Lung (tissue), 12 donors: ENCODE results near the gene CAMKMT. TPM values are rescaled to one million over a fixed set of nuclear protein-coding genes. Genes with fewer than 3 reads are reported as not detected.
"Not testable (repeated sequence)": the region's sequence is repeated elsewhere in the genome, so short reads cannot be mapped to it uniquely, and the experiment has no call there.

Experiments used
- ATAC-seq: fragments of 200-7000 bp; cut with Tn5 transposase; one replicate; pipeline ENCODE4 v1.9.1; 2020; ENCODE audit warnings: moderate number of reproducible peaks; ENCODE audit not compliant: insufficient read depth, low FRiP score
- DNase-seq, 3 donors: peaks; one replicate each; pipeline ENCODE4 v3.0.0-alpha.2; 2013 to 2017
- H3K27ac ChIP-seq, 2 donors: one replicate each; pipeline ENCODE4 v1.5.1; 2013; ENCODE audit warnings: mild to moderate bottlenecking in 2 of 2, moderate library complexity in 2 of 2, control low read depth in 1 of 2, inconsistent platforms in 1 of 2, low read depth in 1 of 2, low read length in 1 of 2
- H3K27me3 ChIP-seq, 3 donors: one replicate each; pipeline ENCODE4 v1.5.1; 2013; ENCODE audit warnings: low read length in 2 of 3; ENCODE audit not compliant: control insufficient read depth in 3 of 3, insufficient read depth in 3 of 3
- H3K36me3 ChIP-seq, 4 donors: one replicate each; pipeline ENCODE4 v1.5.1; 2013; ENCODE audit warnings: low read length in 4 of 4, mild to moderate bottlenecking in 1 of 4, moderate library complexity in 1 of 4; ENCODE audit not compliant: control insufficient read depth in 4 of 4, insufficient read depth in 4 of 4
- H3K4me1 ChIP-seq, 5 donors: one replicate each; pipeline ENCODE4 v1.5.1; 2013; ENCODE audit warnings: low read length in 5 of 5, mild to moderate bottlenecking in 2 of 5, moderate library complexity in 1 of 5; ENCODE audit not compliant: control insufficient read depth in 5 of 5, insufficient read depth in 5 of 5
- H3K4me3 ChIP-seq: one replicate; pipeline ENCODE4 v1.5.1; 2013; ENCODE audit warnings: mild to moderate bottlenecking, control low read depth, moderate library complexity
- H3K9ac ChIP-seq, 2 donors: one replicate each; pipeline ENCODE4 v1.5.1; 2013; ENCODE audit warnings: low read length in 2 of 2, control low read depth in 1 of 2; ENCODE audit not compliant: insufficient read depth in 1 of 2
- H3K9me3 ChIP-seq, 4 donors: one replicate each; pipeline ENCODE4 v1.5.1; 2013; ENCODE audit warnings: low read length in 3 of 4, mild to moderate bottlenecking in 1 of 4, moderate library complexity in 1 of 4; ENCODE audit not compliant: control insufficient read depth in 4 of 4, insufficient read depth in 3 of 4
- WGBS, 2 donors: extraction: QIAGEN DNeasy Blood & Tissue Kit; methylation state at CpG; one replicate each; pipeline ENCODE4 v1.1.7; 2013; 5-methylcytosine and 5-hydroxymethylcytosine counted together
- polyA plus RNA-seq, 2 donors: library from polyadenylated mRNA; stranded (reverse); fragments of 200-250 nt; gene quantifications; one replicate each; pipeline ENCODE4 v1.2.1, GENCODE V29; 2013
- total RNA-seq, 2 donors: library from RNA; depleted of rRNA in 1 of 2; stranded (reverse); fragments of >200 nt in 1 of 2; gene quantifications; one replicate each; pipeline ENCODE4 v1.2.1, GENCODE V29; 2014 to 2021
- TF ChIP-seq, protein P1 (sequence below): IDR thresholded peaks from 2 replicates; pipeline ENCODE4 v1.5.1; 2012; ENCODE audit warnings: mild to moderate bottlenecking; ENCODE audit errors: control extremely low read depth, extremely low read depth
- donor health status: control.
- donor health status: control.
- donor health status: Bipolar disorder and iron deficiency.
- donor health status: healthy.
- donor health status: DM: yes; HTN: yes; CAD: no.

Gene CAMKMT
- total and polyA plus RNA-seq, 4 donors: 3.6 to 19.7 (median 8.4) TPM

DNA sequence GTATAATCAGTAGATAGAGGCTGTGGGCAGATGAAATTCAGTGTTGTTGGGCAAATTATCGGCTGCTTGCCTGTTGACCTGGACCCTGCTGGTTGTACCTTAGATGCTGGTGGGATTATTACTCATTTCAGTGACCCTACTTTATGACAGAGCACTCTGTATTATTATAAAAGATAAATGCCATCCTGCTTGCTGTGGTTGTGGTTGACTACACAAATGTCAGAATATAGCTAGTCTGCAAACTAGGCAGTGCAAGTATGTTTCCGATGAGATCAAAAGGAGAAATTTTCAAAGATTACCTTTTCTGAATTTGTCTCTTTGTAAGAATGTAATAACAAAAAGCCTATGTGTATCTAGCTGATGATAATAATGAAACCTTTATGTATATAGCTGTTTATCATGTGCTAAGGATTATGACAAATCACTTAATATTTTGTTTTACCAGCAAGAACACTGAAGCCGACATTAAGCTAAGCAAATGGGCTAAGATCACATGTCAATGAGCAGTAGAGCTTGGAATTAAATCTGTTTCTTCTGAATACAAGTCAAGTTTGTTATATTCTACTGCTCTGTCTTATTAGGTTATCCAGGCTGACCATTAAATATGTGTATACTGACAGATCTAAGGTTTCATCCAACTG is 219.2 kb downstream of the CAMKMT start:
- ATAC-seq: no peak
- WGBS, 2 donors: 76 to 95% methylated on average over 3 of the region's 3 CpGs
- H3K9me3 ChIP-seq: no peaks in the 10 kb centered on the region
- TF ChIP-seq, protein P1, sequence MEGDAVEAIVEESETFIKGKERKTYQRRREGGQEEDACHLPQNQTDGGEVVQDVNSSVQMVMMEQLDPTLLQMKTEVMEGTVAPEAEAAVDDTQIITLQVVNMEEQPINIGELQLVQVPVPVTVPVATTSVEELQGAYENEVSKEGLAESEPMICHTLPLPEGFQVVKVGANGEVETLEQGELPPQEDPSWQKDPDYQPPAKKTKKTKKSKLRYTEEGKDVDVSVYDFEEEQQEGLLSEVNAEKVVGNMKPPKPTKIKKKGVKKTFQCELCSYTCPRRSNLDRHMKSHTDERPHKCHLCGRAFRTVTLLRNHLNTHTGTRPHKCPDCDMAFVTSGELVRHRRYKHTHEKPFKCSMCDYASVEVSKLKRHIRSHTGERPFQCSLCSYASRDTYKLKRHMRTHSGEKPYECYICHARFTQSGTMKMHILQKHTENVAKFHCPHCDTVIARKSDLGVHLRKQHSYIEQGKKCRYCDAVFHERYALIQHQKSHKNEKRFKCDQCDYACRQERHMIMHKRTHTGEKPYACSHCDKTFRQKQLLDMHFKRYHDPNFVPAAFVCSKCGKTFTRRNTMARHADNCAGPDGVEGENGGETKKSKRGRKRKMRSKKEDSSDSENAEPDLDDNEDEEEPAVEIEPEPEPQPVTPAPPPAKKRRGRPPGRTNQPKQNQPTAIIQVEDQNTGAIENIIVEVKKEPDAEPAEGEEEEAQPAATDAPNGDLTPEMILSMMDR: no peak
- DNase-seq: no peak
- no peak overlapping the region for H3K27ac ChIP-seq
- peaks cover 0 to 13% (median 0%) of the 10 kb centered on the region in 5 donors for H3K4me1 ChIP-seq
- no peaks in the 10 kb centered on the region for H3K36me3 ChIP-seq
- H3K27me3 ChIP-seq: no peaks in the 10 kb centered on the region
- H3K9ac ChIP-seq: no peak overlapping the region
- H3K4me3 ChIP-seq: no peak overlapping the region

DNA sequence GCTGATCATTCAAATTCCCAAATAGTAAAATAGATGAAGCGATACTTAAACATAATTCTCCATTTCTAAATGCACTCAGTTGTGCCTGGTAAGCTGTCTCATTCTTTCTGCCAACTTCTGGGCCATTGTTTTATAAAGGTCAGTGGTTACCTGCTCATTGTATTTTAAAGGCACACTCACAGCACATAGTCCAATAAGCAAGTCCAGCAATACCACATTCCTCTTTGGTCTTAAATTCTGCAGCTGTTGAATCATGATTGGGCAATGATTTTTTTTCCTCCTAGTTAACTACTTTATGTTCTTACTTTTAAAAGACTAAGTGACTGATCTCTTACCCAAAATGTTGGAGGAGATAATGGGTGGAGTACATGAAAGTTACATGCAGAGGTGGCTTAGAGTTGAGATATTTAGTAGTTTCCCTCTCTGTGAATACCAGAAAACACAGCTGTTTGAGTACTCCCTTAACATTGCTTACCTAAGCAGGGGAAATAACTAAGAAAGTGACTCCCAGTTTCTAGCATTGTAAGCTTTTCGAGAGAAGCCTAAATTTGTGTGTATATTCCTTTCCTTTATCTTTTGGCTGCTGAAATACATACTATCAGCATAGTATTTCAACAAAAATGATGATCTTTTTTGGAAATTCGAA is 220.7 kb downstream of the CAMKMT start:
- peaks cover 0 to 13% (median 0%) of the 10 kb centered on the region in 5 donors for H3K4me1 ChIP-seq
- no peaks in the 10 kb centered on the region for H3K36me3 ChIP-seq
- no peak overlapping the region for H3K9ac ChIP-seq
- WGBS, 2 donors: 88 to 92% methylated on average over 3 of the region's 3 CpGs
- ATAC-seq (no peak), DNase-seq (peak in 1 of 3 donors; percentile 54)
- TF ChIP-seq, protein P1: no peak
- no peak overlapping the region for H3K27ac ChIP-seq
- H3K9me3 ChIP-seq: no peaks in the 10 kb centered on the region
- no peak overlapping the region for H3K4me3 ChIP-seq
- H3K27me3 ChIP-seq: no peaks in the 10 kb centered on the region

DNA sequence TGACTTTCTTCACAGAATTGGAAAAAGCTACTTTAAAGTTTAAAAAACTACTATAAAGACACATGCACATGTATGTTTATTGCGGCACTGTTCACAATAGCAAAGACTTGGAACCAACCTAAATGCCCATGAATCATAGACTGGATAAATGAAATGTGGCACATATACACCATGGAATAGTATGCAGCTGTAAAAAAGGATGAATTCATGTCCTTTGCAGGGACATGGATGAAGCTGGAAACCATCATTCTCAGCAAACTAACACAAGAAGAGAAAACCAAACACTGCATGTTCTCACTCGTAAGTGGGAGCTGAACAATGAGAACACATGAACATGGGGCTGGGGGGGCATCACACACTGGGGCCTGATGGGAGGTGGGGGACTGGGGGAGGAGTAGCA is 233.9 kb downstream of the CAMKMT start:
- not testable (repeated sequence) for H3K9ac ChIP-seq, DNase-seq, H3K4me3 ChIP-seq, ATAC-seq, H3K36me3 ChIP-seq, H3K9me3 ChIP-seq, H3K27ac ChIP-seq, H3K27me3 ChIP-seq, H3K4me1 ChIP-seq
- WGBS, 2 donors: 97 to 99% methylated on average over 2 of the region's 2 CpGs

DNA sequence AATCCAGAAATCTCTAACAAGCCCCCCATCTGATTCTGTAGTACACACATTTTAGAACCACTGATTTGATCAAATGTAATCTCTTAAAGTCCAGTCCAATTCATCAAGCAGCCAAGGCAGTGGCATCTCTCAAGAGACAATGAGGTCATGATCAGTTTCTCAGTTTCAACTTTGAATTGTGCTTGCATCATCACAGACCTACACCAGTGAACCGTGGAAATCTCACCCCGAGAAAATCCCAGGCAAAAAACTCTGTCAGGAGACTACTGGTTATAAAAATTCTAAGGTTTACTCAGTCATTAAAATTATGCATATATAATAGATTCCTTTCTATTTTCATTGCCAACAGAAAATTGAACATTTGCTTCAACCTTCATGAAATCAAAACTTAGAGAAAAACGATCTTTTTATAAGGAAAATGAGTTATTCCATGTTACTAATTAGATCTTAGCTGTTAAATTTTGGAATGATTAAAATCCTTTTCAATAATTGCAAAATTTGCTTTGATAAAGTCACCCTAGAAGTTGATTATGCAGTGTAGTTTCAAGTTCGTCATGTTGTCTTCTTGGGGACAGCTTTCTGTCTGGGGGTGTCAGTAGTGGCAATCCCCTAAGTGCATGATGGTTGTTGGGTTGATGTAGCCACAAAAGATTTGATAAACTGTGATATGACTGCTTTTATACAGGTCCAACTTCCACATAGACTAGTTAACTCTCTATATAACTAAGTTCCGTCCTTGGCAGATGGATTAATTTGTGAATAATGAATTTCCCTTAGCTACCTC is 235.0 kb downstream of the CAMKMT start:
- no peak for ATAC-seq

More for the DNA sequence above, 235.0 kb downstream of the CAMKMT start:
- Histone ChIP-seq H3K4me3 (no peak overlapping the region), H3K27ac (no peak overlapping the region), H3K27me3 (no peaks in the 10 kb centered on the region), H3K36me3 (no peaks in the 10 kb centered on the region), H3K4me1 (no peaks in the 10 kb centered on the region), H3K9me3 (no peaks in the 10 kb centered on the region), H3K9ac (no peak overlapping the region)
- DNase-seq: no peak
- 87% methylated on average over 5 of the region's 5 CpGs for WGBS, 2 donors
- TF ChIP-seq, protein P1: no peak
